Vagina (tissue), 2 donors: ENCODE data around the gene PARP4. TPM values are rescaled to one million over a fixed set of nuclear protein-coding genes. Genes with fewer than 3 reads are reported as not detected.
A peak's percentile ranks its signal among the peaks of the same experiment; 100 is the strongest.
"Not testable (repeated sequence)": the region's sequence is repeated elsewhere in the genome, so short reads cannot be mapped to it uniquely, and the experiment has no call there.

Source experiments
- DNase-seq, 2 donors: peaks; one replicate each; pipeline ENCODE4 v3.0.0-alpha.2; 2017; ENCODE audit errors: extremely low spot score in 2 of 2
- H3K27ac ChIP-seq: fragments of 200-600 bp; sonication (generic); one replicate; pipeline ENCODE4 v1.5.1; 2019
- H3K27me3 ChIP-seq: fragments of 200-600 bp; sonication (generic); one replicate; pipeline ENCODE4 v1.5.1; 2019
- H3K36me3 ChIP-seq, 2 donors: fragments of 200-600 bp; sonication (generic); one replicate each; pipeline ENCODE4 v1.5.1; 2017 to 2019
- H3K4me1 ChIP-seq: fragments of 200-600 bp; sonication (generic); one replicate; pipeline ENCODE4 v1.5.1; 2019
- H3K4me3 ChIP-seq, 2 donors: fragments of 200-600 bp; sonication (generic); 1 replicate in 1 of 2; 2 replicates in 1 of 2; pipeline ENCODE4 v1.5.1; 2016 to 2019
- H3K9me3 ChIP-seq: fragments of 200-600 bp; sonication (generic); one replicate; pipeline ENCODE4 v1.5.1; 2019
- POLR2A ChIP-seq, 2 donors: fragments of 450-650 bp; IDR thresholded peaks; one replicate each; pipeline ENCODE4 v1.6.1; 2017; ENCODE audit warnings: antibody characterized with exemption in 2 of 2, mild to moderate bottlenecking in 2 of 2, moderate library complexity in 2 of 2
- POLR2AphosphoS5 ChIP-seq, 2 donors: sonication (generic); formaldehyde crosslinking; IDR thresholded peaks; one replicate each; pipeline ENCODE4 v1.9.0; 2017; ENCODE audit warnings: antibody characterized with exemption in 2 of 2, mild to moderate bottlenecking in 2 of 2, low read depth in 1 of 2; ENCODE audit not compliant: insufficient read depth in 1 of 2
- intact Hi-C: fragments of 100-400 bp; cut with DNase I; formaldehyde crosslinking; loops from one replicate; pipeline ENCODE4 v1.15.1; 2023
- total RNA-seq: library from RNA; depleted of rRNA; stranded (reverse); fragments of >200 nt; gene quantifications from one replicate; pipeline ENCODE4 v1.2.3, GENCODE V29; 2016
- TF ChIP-seq, protein P1 (sequence below), 3 experiments: fragments of 450-650 bp in 2 of 3; fragments of 200-600 bp in 1 of 3; sonication (generic) in 1 of 3; IDR thresholded peaks; one replicate each; pipeline ENCODE4 v1.5.1; 2017 to 2019; ENCODE audit warnings: antibody characterized with exemption in 3 of 3, mild to moderate bottlenecking in 2 of 3, moderate library complexity in 2 of 3

The PARP4 gene
- total RNA-seq, 1 donor from 2014 or later, result 47.4 TPM

DNA sequence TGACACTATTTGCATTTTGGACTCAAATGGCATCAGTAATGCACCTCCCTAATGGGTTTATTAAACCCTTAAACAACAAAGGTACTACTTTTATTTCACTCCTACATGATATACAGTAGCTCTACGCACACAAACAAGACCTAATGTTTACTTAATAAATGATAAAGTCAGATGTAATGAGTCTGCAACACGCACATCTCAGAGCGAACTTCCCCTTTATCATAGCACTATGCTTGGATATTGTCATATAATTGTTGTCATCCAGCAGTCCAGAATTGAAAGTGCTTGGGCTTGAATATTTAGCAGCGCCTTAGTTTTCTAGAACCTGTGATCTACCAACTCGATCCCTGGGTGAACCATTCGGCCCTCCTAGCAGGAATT lies 772 bp downstream of the PARP4 start:
- H3K4me1 ChIP-seq, result peaks cover 15% of the 10 kb centered on the region
- intact Hi-C loops, result no loop called here
- no peaks in the 10 kb centered on the region for H3K9me3 ChIP-seq
- no peak for TF ChIP-seq POLR2A (IDR thresholded peaks at IDR 0.05)
- TF ChIP-seq, protein P1, sequence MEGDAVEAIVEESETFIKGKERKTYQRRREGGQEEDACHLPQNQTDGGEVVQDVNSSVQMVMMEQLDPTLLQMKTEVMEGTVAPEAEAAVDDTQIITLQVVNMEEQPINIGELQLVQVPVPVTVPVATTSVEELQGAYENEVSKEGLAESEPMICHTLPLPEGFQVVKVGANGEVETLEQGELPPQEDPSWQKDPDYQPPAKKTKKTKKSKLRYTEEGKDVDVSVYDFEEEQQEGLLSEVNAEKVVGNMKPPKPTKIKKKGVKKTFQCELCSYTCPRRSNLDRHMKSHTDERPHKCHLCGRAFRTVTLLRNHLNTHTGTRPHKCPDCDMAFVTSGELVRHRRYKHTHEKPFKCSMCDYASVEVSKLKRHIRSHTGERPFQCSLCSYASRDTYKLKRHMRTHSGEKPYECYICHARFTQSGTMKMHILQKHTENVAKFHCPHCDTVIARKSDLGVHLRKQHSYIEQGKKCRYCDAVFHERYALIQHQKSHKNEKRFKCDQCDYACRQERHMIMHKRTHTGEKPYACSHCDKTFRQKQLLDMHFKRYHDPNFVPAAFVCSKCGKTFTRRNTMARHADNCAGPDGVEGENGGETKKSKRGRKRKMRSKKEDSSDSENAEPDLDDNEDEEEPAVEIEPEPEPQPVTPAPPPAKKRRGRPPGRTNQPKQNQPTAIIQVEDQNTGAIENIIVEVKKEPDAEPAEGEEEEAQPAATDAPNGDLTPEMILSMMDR (IDR thresholded peaks at IDR 0.05), result no peak
- no peak for TF ChIP-seq POLR2AphosphoS5 (IDR thresholded peaks at IDR 0.05; ENCODE audit: insufficient read depth in 1 of 2, low read depth in 1 of 2)
- H3K36me3 ChIP-seq, result no peaks in the 10 kb centered on the region
- peak overlapping the region; percentile 87 for H3K27ac ChIP-seq
- no peaks in the 10 kb centered on the region for H3K27me3 ChIP-seq
- no peak for DNase-seq
- peak overlapping the region; percentile 83 to 96 for H3K4me3 ChIP-seq

DNA sequence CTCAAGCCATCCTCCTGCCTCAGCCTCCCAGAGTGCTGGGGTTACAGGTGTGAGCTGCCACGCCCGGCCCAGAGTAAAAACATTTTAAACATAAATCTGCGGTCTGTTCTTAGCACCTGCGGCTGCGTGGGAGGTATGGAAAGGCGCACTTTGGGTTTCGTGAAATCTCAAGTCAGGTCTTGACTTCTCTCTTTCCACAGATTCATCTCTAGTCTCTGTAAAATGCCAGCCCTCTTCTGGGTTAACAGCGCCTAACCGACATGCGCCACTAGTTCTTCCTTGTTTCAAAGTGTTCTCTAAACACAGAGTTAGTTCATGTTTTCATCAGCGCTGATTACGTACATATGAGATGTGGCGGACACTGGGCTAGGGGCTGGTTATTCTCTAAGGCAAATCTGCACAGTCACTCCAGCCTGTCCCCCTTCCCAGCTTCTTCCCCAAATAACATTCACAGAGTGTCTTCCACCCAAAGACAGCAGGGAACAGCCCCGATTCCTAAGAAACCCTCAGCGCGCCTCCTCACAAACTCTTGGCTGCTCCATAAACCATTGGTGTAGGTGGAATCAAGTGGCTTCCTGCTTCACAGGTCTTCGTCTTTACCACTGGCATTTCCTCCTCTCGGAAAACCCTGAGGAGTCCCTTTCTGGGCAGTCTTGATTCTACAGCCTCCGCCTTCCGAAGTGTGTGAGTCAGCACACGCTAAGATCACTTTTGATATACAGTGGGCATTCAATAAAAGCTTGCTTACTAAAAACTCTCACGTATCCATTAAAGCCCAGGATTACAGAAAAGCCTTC lies 1.4 kb downstream of the PARP4 start:
- Histone ChIP-seq H3K36me3 (peaks cover 0 to 1% of the 10 kb centered on the region in 2 donors), H3K27ac (peak overlapping the region; percentile 87), H3K4me1 (peaks cover 15% of the 10 kb centered on the region), H3K4me3 (peak overlapping the region; percentile 83 to 96), H3K9me3 (no peaks in the 10 kb centered on the region), H3K27me3 (no peaks in the 10 kb centered on the region)
- TF ChIP-seq POLR2A (IDR thresholded peaks at IDR 0.05), result no peak
- TF ChIP-seq, protein P1 (IDR thresholded peaks at IDR 0.05), result no peak
- TF ChIP-seq POLR2AphosphoS5 (IDR thresholded peaks at IDR 0.05; ENCODE audit: insufficient read depth in 1 of 2, low read depth in 1 of 2), result no peak
- no peak for DNase-seq
- intact Hi-C loops, result no loop called here

DNA sequence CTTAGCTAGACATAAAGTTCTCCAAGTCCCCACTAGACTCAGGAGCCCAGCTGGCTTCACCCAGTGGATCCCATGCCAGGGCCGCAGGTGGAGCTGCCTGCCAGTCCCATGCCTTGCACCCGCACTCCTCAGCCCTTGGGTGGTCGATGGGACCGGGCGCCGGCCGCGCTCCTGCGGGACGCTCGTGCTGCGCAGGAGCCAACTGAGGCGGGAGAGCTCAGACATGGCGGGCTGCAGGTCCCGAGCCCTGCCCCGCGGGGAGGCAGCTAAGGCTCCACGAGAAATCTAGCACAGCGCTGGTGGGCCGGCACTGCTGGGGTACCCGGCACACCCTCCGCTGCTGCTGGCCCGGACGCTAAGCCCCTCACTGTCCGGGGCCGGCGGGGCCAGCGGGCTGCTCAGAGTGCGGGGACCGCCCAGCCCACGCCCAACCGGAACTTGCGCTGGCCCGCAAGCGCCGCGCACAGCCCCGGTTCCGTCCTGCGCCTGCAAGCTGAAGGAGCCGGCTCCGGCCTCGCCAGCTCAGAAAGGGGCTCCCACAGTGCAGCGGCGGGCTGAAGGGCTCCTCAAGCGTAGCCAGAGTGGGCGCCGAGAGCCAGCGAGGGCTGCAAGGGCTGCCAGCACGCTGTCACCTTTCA lies 5.8 kb downstream of the PARP4 start:
- H3K9me3 ChIP-seq, result no peaks in the 10 kb centered on the region
- H3K4me3 ChIP-seq, result no peak overlapping the region
- no peak for DNase-seq
- no peak overlapping the region for H3K27ac ChIP-seq
- intact Hi-C loops, result no loop called here
- TF ChIP-seq, protein P1 (IDR thresholded peaks at IDR 0.05), result no peak
- TF ChIP-seq POLR2AphosphoS5 (IDR thresholded peaks at IDR 0.05; ENCODE audit: insufficient read depth in 1 of 2, low read depth in 1 of 2), result no peak
- TF ChIP-seq POLR2A (IDR thresholded peaks at IDR 0.05), result no peak
- H3K4me1 ChIP-seq, result peaks cover 26% of the 10 kb centered on the region
- H3K36me3 ChIP-seq, result peaks cover 0 to 7% of the 10 kb centered on the region in 2 donors
- no peaks in the 10 kb centered on the region for H3K27me3 ChIP-seq

DNA sequence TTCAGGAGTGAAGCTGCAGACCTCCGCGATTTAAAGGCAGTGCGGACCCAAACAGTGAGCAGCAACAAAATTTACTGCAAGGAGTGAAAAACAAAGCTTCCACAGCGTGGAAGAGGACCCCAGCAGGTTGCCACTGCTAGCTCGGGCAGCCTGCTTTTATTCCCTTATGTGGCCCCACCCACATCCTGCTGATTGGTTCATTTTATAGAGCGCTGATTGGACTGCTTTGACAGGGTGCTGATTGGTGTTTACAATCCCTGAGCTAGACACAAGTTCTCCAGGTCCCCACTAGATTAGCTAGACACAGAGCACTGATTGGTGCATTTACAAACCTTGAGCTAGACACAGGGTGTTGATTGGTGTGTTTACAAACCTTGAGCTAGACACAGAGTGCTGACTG lies 6.3 kb downstream of the PARP4 start:
- intact Hi-C loops, H3K36me3 ChIP-seq, DNase-seq, H3K27me3 ChIP-seq, H3K9me3 ChIP-seq, H3K27ac ChIP-seq, H3K4me3 ChIP-seq: not testable (repeated sequence)
- peaks cover 20% of the 10 kb centered on the region for H3K4me1 ChIP-seq

DNA sequence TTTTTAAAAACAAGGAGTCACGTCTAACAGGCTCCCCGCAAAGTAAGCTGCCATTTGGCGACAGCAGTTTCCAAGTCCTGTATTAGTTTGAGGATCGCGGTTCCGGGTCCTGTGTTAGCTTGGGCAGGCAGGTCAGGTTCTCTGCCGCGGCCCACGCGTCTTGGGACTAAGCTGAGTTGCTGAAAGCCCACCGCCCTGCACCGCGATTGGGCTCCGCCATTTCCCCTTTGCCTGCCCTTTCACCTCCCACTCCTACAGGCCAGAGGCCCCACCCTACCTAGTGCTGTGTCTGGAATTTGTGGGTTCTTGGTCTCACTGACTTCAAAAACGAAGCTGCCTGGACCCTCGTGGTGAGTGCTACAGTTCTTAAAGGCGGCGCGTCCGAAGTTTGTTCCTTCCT lies 6.8 kb downstream of the PARP4 start:
- Histone ChIP-seq H3K9me3 (no peaks in the 10 kb centered on the region), H3K4me1 (peaks cover 15% of the 10 kb centered on the region), H3K27me3 (no peaks in the 10 kb centered on the region), H3K27ac (no peak overlapping the region), H3K4me3 (no peak overlapping the region), H3K36me3 (peaks cover 0 to 7% of the 10 kb centered on the region in 2 donors)
- intact Hi-C loops, result no loop called here
- no peak for DNase-seq
- TF ChIP-seq, protein P1 (IDR thresholded peaks at IDR 0.05), result no peak
- no peak for TF ChIP-seq POLR2A (IDR thresholded peaks at IDR 0.05)
